CMK (cell line): Measurements from ENCODE around the gene FOXK2.
"Not testable (repeated sequence)": the region's sequence is repeated elsewhere in the genome, so short reads cannot be mapped to it uniquely, and the experiment has no call there.

Experiments
- DNase-seq: peaks from one replicate; pipeline ENCODE4 v3.0.0-alpha.2; 2010; ENCODE audit warnings: low read depth

FOXK2 gene

DNA sequence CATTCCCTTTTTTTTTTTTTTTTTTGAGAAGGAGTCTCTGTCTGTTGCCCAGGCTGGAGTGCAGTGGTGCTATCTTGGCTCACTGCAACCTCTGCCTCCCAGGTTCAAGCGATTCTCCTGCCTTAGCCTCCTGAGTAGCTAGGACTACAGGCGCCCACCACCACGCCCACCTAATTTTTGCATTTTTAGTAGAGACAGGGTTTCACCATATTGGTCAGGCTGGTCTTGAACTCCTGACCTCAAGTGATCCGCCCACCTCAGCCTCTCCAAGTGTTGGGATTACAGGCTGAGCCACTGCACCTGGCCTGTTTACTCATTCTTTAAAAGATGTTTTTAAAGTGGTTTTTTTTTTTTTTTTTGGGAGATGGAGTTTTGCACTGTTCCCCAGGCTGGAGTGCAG lies 44.2 kb downstream of the FOXK2 start:
- DNase-seq: not testable (repeated sequence)

DNA sequence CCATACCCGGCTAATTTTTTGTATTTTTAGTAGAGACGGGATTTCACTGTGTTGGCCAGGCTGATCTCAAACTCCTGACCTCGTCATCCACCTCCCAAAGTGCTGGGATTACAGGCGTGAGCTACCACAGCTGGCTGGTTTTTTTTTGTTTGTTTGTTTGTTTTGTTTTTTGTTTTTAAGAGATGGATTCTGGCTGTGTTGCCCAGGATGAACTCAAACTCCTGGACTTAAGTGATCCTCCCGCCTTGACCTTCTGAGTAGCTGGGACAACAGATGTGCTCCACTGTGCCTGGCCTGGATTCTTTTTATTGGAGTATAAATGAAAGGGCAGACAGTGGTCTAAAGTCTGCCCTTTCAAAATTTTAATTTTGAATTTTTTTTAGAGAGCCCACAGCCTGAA lies 44.7 kb downstream of the FOXK2 start:
- no peak for DNase-seq

GRCh38 chr17:82565551-82565950 lies 46.0 kb downstream of the FOXK2 start:
- DNase-seq: no peak

DNA sequence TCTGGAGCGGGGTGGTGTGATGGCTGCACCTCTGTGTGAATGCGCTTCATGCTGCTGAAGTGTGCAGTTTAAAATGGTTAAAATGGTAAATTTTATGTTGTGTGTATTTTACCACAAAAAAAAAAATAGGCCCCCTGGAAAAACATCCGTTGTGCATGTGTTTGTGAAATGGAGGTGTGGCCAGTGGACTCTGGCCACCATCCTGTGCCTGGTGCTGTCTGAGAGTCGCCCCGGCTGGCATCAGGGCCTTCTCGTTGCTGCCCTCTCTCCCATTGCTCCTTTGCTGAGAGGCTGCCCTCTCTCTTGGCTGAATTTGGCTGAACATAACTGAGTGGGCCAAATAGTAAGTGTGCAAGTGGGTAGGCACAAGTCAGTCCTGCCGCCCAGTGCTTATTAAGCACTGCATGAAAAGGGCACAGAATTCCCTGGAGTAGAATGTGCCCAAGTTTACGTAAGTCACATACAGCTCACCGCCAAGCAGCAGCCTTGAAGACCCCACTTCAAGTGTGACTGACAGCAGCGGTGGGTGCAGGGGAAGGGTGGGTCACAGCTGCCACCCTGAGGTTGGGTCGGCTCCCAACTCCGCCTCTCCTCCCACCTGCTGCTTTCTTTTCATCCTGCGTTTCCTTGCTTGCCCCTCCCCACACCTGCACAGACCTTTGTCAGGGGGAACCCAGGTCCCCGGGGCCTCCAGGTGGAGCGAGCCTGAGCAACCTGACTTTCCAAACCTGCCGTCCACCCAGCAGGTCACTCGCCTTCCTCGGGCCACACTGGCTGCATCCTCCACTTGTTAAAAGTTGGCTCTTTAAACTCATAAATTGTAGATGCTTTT lies 46.8 kb downstream of the FOXK2 start:
- DNase-seq: no peak

DNA sequence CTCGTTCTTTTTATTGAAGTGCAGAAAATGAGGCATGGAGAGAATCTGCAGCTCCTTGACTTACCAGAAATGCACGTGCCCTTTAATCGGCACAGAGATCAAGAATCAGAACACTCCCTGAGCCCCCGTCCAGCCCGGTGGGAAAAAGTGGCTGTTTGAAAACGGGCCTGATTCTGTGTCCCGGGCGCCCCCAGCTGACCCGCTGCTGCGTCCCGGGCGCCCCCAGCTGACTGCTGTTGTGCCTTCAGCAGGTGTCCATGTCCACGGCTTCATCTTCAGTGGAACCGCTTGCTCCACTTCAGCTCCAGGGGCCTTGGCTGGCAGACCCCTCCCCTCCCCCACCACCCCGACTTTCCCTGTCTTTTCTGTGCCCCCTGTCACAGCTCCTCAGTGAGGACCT lies 47.8 kb downstream of the FOXK2 start:
- no peak for DNase-seq

GRCh38 chr17:82568997-82569393 lies 49.5 kb downstream of the FOXK2 start:
- DNase-seq: no peak

DNA sequence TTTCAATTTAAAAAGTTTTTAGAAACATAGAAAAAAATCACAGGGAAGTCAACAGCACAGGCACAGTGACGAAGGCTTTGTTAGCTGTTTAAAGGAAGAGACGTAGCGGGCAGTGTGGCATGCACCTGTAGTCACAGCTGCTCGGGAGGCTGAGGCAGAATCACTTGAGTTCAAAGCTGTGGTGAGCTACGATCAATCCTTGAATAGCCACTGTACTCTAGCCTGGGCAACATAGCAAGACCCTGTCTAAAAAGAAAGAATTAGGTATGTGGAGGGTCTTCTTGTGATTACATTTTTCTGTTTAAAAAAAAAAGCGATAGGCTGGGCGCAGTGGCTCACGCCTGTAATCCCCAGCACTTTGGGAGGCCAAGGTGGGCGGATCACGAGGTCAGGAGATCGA lies 50.1 kb downstream of the FOXK2 start:
- no peak for DNase-seq

GRCh38 chr17:82570277-82570676 lies 50.7 kb downstream of the FOXK2 start:
- DNase-seq: no peak

GRCh38 chr17:82571855-82572254 lies 52.3 kb downstream of the FOXK2 start:
- DNase-seq: no peak

- no peak for DNase-seq
These were observed 54.5 kb downstream of the FOXK2 start for GRCh38 chr17:82574041-82574440.

- DNase-seq: not testable (repeated sequence)
These were observed 56.2 kb downstream of the FOXK2 start for GRCh38 chr17:82575581-82576221.

- DNase-seq: no peak
These were observed 57.8 kb downstream of the FOXK2 start for GRCh38 chr17:82577300-82577699.

DNA sequence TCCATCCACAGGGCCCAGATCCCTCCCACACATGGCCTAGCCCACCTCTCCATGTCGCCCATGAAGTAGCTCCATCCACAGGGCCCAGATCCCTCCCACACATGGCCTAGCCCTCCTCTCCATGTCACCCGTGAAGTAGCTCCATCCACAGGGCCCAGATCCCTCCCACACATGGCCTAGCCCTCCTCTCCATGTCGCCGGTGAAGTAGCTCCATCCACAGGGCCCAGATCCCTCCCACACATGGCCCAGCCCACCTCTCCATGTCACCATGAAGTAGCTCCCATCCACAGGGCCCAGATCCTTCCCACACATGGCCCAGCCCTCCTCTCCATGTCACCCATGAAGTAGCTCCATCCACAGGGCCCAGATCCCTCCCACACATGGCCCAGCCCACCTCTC lies 60.4 kb downstream of the FOXK2 start:
- not testable (repeated sequence) for DNase-seq

DNA sequence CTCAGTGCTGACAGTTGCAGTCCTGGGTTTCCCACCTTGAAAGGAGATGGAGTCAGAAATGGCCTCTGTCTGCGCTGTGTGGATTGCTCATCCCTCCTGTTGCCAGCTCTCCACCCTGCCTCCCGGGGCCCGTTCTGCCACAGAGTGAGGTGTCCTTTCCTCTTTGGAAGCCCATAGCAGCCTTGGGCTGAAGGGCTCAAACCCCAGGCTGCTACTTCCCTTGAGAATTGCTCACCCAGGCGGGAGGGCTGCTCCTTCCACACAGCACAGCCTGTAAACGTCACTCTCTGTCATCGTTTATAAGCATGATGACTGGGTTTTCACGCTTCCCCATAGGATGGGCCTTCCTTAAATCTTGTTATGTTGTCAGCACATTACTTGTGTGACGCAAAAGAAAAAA lies 62.7 kb downstream of the FOXK2 start:
- DNase-seq: no peak

GRCh38 chr17:82582709-82583108 lies 63.2 kb downstream of the FOXK2 start:
- DNase-seq: no peak

DNA sequence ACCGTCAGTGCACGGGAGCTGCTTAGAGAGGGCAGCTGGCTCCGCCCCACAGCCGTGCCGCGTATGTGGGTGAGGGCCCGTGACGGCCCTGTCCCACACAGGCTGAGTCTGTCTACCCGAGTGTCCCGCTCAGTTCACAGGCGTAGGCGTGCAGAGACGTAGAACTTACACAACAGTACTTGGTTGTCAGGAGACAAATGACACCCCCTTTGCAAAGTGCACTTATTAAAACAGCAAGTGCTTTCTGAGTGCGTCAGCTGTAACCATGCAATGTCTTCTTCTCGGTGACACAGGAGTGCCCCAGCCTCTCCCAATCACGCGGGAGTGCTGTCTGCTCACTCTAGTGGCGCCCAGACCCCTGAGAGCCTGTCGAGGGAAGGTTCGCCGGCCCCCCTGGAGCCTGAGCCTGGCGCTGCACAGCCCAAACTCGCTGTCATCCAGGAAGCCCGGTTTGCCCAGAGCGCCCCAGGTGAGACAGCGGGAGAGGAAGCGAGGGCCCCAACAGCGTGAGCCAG lies 64.2 kb downstream of the FOXK2 start:
- no peak for DNase-seq

DNA sequence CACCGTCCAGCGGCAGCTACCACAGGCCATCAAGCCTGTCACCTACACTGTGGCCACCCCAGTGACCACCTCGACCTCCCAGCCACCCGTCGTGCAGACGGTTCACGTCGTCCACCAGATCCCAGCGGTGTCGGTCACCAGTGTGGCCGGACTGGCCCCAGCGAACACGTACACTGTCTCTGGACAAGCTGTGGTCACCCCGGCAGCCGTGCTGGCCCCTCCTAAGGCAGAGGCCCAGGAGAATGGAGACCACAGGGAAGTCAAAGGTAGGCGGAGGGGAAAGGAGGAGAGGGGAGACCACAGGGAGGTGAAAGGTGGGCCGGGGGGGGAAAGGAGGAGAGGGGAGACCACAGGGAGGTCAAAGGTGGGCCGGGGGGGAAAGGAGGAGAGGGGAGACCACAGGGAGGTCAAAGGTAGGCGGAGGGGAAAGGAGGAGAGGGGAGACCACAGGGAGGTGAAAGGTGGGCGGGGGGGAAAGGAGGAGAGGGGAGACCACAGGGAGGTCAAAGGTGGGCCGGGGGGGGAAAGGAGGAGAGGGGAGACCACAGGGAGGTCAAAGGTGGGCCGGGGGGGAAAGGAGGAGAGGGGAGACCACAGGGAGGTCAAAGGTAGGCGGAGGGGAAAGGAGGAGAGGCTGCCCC lies 66.5 kb downstream of the FOXK2 start:
- DNase-seq: not testable (repeated sequence)

GRCh38 chr17:82586576-82587233 lies 67.2 kb downstream of the FOXK2 start:
- DNase-seq: no peak

- DNase-seq: no peak
These were observed 67.9 kb downstream of the FOXK2 start for GRCh38 chr17:82587234-82588086.

- no peak for DNase-seq
These were observed 69.0 kb downstream of the FOXK2 start for GRCh38 chr17:82588266-82589175.

GRCh38 chr17:82589851-82590180 lies 70.3 kb downstream of the FOXK2 start:
- DNase-seq: no peak
